Endometrium (tissue), 2 donors: ENCODE data around the gene STPG3.
A peak's percentile ranks its signal among the peaks of the same experiment; 100 is the strongest.
"Not testable (repeated sequence)": the region's sequence is repeated elsewhere in the genome, so short reads cannot be mapped to it uniquely, and the experiment has no call there.

ENCODE experiments used
- FAIRE-seq: peaks from 2 replicates; lab custom pipeline; 2012; peaks lifted over from hg19 to GRCh38; lab: Jason Lieb, UNC
- donor health status: control.
- donor health status: control.

STPG3 gene

GRCh38 chr9:137234055-137234697 lies 16.9 kb upstream of the STPG3 start:
- no peak for FAIRE-seq

GRCh38 chr9:137234758-137235423 lies 16.2 kb upstream of the STPG3 start:
- no peak for FAIRE-seq

GRCh38 chr9:137235424-137236237 lies 15.5 kb upstream of the STPG3 start:
- FAIRE-seq = no peak

GRCh38 chr9:137236238-137236935 lies 14.7 kb upstream of the STPG3 start:
- FAIRE-seq = no peak

- FAIRE-seq = no peak
Observed at GRCh38 chr9:137236936-137237421, 14.1 kb upstream of the STPG3 start.

- no peak for FAIRE-seq
Observed at GRCh38 chr9:137237759-137238726, 13.0 kb upstream of the STPG3 start.

- peak; percentile 88 for FAIRE-seq
Observed at GRCh38 chr9:137239541-137240200, 11.4 kb upstream of the STPG3 start.

- no peak for FAIRE-seq
Observed at GRCh38 chr9:137240318-137240840, 10.7 kb upstream of the STPG3 start.

- FAIRE-seq = peak; percentile 98
Observed at GRCh38 chr9:137240841-137241489, 10.1 kb upstream of the STPG3 start, which contains the start of gene TUBB4B. Gene TUBB4B (plus strand): TSS chr9:137241287. CDS start chr9:137241361, 74 bp downstream.

- no peak for FAIRE-seq
Observed at GRCh38 chr9:137241490-137242268, 9.4 kb upstream of the STPG3 start.

GRCh38 chr9:137242269-137243203 lies 8.6 kb upstream of the STPG3 start:
- FAIRE-seq = no peak

- FAIRE-seq = not testable (repeated sequence)
Observed at GRCh38 chr9:137243266-137243625, 7.8 kb upstream of the STPG3 start.

GRCh38 chr9:137243626-137244485 lies 7.2 kb upstream of the STPG3 start:
- no peak for FAIRE-seq

GRCh38 chr9:137244486-137245449 lies 6.3 kb upstream of the STPG3 start:
- FAIRE-seq = no peak
